Choroid plexus epithelial cell (primary cell): ENCODE measurements around the gene FGD5.

Experiments used
- DNase-seq: peaks from one replicate; pipeline ENCODE4 v3.0.0-alpha.2; 2010; ENCODE audit warnings: low read depth
- H3K4me3 ChIP-seq: 2 replicates; pipeline ENCODE4 v1.5.1; 2011; ENCODE audit warnings: low read depth, mild to moderate bottlenecking, control low read depth, low read length, moderate library complexity
- TF ChIP-seq, protein P1 (sequence below): conservative IDR thresholded peaks from 2 replicates; pipeline ENCODE4 v1.5.1; 2011; ENCODE audit warnings: low read depth, mild to moderate bottlenecking, control low read depth, inconsistent platforms, low read length, moderate library complexity

Gene FGD5

DNA sequence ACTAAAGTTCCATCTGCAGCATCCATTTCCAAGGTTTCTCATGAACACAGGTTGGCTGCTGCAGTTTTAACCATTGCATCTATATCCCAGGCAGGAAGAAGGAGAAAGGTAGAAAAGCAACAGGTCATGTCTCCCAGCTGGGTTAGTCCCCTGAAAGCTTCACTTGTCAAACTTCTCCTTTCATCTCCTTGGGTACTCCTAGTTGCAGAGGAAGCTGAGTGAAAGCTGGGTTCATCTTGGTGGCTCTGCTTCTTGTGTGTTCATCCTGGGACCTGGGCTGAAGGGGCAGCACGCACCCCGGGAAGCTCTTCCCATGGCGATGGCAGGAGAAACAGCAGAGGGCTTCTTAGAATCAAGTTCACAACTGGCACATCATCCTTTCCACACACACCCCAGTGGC is 67.3 kb downstream of the FGD5 start:
- no peak overlapping the region for H3K4me3 ChIP-seq
- no peak for DNase-seq
- TF ChIP-seq, protein P1, sequence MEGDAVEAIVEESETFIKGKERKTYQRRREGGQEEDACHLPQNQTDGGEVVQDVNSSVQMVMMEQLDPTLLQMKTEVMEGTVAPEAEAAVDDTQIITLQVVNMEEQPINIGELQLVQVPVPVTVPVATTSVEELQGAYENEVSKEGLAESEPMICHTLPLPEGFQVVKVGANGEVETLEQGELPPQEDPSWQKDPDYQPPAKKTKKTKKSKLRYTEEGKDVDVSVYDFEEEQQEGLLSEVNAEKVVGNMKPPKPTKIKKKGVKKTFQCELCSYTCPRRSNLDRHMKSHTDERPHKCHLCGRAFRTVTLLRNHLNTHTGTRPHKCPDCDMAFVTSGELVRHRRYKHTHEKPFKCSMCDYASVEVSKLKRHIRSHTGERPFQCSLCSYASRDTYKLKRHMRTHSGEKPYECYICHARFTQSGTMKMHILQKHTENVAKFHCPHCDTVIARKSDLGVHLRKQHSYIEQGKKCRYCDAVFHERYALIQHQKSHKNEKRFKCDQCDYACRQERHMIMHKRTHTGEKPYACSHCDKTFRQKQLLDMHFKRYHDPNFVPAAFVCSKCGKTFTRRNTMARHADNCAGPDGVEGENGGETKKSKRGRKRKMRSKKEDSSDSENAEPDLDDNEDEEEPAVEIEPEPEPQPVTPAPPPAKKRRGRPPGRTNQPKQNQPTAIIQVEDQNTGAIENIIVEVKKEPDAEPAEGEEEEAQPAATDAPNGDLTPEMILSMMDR, result no peak

DNA sequence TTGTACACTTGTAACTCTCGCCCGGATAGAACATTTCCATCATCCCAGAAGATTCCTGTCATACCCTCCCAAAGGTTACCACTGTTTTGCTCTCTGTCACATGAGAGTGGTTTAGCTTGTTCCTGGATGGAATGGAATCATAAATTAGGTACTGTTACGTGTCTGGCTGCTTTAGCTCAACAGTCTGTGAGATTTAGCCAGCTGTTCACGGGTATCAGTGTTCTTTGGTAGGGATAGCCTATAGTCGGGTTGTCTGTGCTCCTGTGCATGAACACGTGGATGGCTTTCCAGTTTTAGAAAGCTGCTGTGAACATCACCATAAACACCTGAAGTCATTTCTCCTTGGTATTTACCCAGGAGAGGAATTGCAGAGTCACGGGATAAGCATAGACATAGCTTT is 70.4 kb downstream of the FGD5 start:
- no peak overlapping the region for H3K4me3 ChIP-seq
- TF ChIP-seq, protein P1, result no peak
- DNase-seq, result no peak

DNA sequence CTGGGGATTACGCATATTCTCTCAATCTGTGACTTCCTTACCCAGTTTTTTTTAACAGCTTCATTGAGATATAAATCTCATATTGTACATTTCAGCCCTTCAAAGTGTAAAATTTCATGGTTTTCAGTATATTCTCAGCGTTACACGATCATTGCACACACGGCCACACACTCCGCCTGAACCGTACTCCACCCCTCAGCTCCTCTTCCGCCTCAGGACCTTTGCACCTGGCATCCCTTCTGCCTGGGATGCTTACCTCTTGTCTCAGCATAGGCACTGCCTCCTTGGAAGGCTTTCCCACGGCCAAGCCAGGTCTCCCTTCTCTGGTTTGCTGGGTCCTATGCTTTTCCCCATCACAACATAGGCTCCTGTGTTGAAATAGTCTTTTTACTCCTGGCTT is 71.2 kb downstream of the FGD5 start:
- DNase-seq, result no peak
- TF ChIP-seq, protein P1, result no peak
- H3K4me3 ChIP-seq, result no peak overlapping the region

DNA sequence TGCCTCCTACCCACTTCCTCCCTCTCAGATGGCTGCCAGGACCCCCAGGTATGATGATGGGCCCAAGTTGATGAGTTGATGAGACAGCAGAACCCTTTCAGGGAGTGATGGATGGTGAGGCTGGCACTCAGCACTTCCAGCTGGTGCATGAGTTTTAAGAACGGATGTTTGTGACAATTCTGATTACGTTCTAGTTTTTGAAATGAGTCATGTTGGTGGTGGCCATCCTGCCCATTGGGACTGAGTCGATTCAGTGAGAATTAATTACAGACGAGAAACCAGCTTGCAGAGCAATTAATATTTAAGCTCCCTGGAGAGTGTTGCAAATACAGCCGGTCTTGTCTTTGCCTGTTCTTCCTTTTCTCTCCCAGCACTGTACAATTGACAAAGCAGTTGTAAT is 71.7 kb downstream of the FGD5 start:
- TF ChIP-seq, protein P1, result no peak
- no peak overlapping the region for H3K4me3 ChIP-seq
- DNase-seq, result no peak

DNA sequence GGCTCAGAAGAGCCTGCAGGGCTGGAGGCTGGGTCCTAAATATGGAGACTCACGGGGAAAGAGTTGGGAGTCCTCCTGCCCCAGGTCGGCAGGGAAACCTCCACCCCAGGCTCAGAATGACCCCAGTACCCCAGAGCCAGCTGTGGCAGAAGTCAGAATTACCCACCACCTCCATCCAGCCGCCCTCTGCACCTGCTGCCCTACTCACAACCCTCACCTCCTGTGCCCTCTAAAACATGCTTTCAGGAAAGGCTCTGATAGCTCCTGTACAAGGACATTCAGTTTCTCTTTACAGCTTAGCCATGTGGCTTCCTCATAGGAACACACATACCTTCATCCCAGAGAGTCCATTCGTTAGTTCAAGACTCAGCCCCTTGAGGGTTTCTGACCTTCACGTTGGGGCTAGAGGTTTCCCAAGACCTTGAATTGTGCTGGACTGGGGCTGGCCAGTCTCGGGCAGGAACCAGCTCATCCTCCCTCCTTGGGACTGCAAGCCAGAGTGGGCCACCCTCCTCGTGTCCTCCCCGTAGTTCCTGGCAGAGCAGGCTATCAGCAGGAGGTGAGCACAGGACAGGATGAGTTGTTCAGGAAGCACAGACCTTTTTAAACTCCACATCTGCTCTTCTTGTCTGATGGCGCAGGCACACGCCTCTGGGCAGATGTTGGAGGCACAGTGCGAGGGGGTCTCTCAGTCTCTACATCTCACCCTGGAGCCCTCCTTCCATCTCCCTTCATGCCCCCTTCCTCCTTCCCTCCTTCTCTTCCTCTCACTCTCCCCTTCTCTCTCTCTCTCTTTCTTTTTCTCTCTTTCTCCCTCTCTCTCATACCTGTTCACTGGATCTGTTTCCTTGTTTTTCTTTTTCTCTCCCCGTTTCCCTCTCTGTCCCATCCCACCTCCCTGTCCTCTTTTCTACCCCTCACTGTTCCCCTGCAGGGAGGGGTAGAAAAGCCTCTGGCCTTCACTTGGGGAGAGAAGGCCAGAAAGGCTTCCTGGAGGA is 72.7 kb downstream of the FGD5 start:
- DNase-seq, result no peak
- TF ChIP-seq, protein P1, result no peak
- H3K4me3 ChIP-seq, result no peak overlapping the region

DNA sequence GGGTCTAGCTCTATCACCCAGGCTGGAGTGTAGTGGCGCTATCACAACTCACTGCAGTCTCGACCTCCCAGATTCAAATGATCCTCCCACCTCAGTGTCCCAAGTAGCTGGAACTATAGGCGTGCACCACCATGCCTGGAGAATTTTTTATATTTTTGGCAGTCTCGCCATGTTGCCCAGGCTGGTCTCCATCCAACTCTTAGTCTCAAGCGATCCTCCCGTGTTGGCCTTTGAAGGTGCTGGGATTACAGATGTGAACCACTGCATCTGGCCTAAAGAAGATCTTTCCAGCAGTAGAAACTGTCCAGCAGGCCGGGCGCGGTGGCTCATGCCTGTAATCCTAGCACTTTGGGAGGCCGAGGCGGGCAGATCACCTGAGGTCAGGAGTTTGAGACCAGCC is 73.5 kb downstream of the FGD5 start:
- TF ChIP-seq, protein P1, result no peak
- DNase-seq, result no peak
- H3K4me3 ChIP-seq, result no peak overlapping the region

DNA sequence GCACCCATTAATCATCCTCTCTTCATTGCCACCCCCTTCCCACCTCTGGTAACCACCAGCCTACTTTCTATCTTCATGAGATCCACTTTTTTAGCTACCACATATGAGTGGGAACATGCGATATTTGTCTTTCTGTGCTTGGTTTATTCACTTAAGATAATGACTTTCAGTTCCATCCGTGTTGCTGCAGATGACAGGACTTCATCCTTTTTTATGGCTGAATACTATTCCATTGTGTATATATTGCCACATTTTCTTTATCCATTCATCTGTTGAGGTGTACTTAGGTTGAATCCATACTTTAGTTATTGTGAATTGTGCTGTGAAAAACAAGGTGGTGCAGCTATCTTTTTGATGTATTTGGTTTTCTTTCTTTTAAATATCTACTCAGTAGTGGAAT is 75.3 kb downstream of the FGD5 start:
- DNase-seq, result no peak
- TF ChIP-seq, protein P1, result no peak

More for the DNA sequence above, 75.3 kb downstream of the FGD5 start:
- H3K4me3 ChIP-seq, result no peak overlapping the region
